ENCODE data around the gene HSP90AB1. TPM values are rescaled to one million over a fixed set of nuclear protein-coding genes. Genes with fewer than 3 reads are reported as not detected.

HSP90AB1 gene
- polyA plus RNA-seq, 2 of the 4 experiments (the other 2 are of a cell fraction), result 1,136 to 1,155 TPM

DNA sequence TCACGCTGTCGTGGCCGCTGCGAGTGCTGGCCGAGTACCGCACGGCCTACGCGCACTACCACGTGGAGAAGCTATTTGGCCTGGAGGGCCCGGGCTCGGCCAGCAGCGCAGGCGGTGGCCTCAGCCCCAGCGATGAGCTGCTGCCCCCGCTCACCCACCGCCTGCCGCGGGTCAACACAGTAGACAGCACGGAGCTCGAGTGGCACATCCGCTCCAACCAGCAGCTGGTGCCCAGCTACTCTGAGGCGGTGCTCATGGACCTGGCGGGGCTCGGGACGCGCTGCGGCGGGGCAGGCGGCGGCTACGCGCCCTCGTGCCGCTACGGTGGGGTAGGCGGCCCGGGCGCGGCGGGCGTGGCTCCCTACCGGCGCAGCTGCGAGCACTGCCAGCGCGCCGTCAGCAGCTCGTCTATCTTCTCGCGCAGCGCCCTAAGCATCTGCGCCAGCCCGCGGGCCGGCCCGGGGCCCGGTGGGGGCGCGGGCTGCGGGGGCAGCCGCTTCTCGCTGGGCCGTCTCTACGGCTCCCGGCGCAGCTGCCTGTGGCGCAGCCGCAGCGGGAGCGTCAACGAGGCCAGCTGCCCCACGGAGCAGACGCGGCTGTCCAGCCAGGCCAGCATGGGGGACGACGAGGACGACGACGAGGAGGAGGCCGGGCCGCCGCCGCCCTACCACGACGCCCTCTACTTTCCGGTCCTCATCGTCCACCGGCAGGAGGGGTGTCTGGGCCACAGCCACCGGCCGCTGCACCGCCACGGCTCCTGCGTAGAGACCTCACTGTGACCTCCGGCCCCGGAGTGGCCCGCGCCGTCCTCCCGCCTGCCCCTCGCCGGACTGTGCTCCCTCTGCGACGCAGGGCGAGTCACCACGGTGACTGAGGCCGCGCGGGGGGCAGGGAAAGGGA, 29.1 kb downstream of the HSP90AB1 start:
- Histone ChIP-seq H3K4me1 (no peaks in the 10 kb centered on the region), H3K9me3 (no peaks in the 10 kb centered on the region), H3K27ac (no peak overlapping the region), H3K4me3 (no peak overlapping the region), H3K4me2 (peak overlapping the region; percentile 19; the same call in 1 of the 3 replicates)
- POLR2A ChIA-PET, result no interaction called here
- ATAC-seq (no peak), FAIRE-seq (no peak), DNase-seq (ENCODE audit: low read depth in 1 of 2, low spot score in 1 of 2) (no peak)
- CTCF ChIA-PET, result interaction anchor here (0.6 to 5.0 kb wide), 5 partner anchors 8 to 63 kb away, joined by 3 to 29 read pairs (median 3); no protein-coding TSS in a partner anchor
- 95% methylated on average over 13 of the region's 109 CpGs for WGBS (ENCODE audit: missing lambda C conversion rate)
- TF ChIP-seq CBX8 (IDR thresholded peaks at IDR 0.05), result no peak
- TF ChIP-seq HEYL (CRISPR knock-in tag; IDR thresholded peaks at IDR 0.05), result no peak
- TF ChIP-seq HDAC2 (IDR thresholded peaks at IDR 0.05), result no peak
- no peak for TF ChIP-seq TP53 (CRISPR knock-in tag; IDR thresholded peaks at IDR 0.05)
- TF ChIP-seq MAFK (IDR thresholded peaks at IDR 0.05; ENCODE audit: partially characterized antibody), result no peak
- TF ChIP-seq HOXA7 (CRISPR knock-in tag; IDR thresholded peaks at IDR 0.05), result no peak
- TF ChIP-seq, protein P1, sequence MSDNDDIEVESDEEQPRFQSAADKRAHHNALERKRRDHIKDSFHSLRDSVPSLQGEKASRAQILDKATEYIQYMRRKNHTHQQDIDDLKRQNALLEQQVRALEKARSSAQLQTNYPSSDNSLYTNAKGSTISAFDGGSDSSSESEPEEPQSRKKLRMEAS (IDR thresholded peaks at IDR 0.05), result no peak
- TF ChIP-seq HOXB13 (CRISPR knock-in tag; IDR thresholded peaks at IDR 0.05; ENCODE audit: low read depth), result no peak
- no peak for TF ChIP-seq MAZ (IDR thresholded peaks at IDR 0.05; ENCODE audit: borderline replicate concordance, low read depth, low read length)
- TF ChIP-seq KDM1A (IDR thresholded peaks at IDR 0.05; ENCODE audit: low read depth), result no peak
- no peak for TF ChIP-seq MYC (IDR thresholded peaks at IDR 0.05; ENCODE audit: borderline replicate concordance, low read length)
- no peak for TF ChIP-seq RARB (CRISPR knock-in tag; IDR thresholded peaks at IDR 0.05)
- TF ChIP-seq POLR2AphosphoS2 (conservative IDR thresholded peaks at IDR 0.05; ENCODE audit: low read length), result no peak
- no peak for TF ChIP-seq PHF8 (IDR thresholded peaks at IDR 0.05; ENCODE audit: borderline replicate concordance, low read depth)

DNA sequence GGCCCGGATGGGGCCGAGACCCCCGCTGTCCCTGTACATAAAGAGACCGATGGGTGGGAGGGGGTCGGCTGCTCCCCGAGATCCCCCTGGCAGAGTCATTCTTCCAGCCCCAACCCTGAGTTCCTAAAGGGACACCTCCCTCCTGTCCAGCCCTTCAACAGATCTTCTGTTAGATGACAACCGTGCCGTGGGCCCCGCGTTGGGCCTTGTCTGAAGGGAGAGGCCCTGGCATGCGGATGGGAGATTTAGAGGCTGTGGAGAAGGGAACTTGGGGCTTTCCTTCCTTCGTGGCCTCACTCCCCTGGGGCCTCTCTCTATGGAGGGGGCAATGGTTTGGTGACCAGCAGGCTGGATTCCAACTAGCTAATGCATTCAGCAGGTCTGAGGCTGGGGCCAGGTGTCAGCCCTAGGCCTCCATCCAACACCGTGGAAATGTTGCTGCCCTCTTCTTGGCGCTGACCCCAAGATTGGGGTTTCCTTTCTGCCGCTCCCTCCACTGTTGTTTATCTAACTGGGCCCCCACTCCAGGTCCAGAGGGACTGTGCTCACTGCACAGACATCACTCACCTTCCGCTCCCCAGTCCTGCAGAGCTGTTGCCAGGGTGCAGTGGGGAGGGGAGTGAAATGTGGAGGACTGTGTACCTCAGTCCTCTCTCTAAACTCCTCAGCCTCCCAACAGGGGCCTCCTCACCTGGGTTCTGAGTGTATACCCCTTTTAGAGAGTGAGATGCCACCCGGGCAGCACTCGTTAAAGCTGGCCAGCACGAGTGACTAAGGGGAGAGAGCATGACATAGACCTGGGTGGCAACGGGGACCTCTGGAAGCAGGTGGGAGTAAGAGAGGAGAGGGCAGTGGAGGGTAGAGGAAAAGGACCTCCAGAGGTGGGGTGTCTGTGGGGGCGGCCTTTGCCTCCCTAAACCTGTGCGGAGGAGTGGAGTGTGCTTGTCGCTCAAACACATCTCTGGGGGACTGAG, 30.1 kb downstream of the HSP90AB1 start:
- ChIA-PET POLR2A (no interaction called here), CTCF (interaction anchor here (0.6 to 5.0 kb wide), 4 partner anchors 9 to 61 kb away, joined by 3 to 29 read pairs (median 7); no protein-coding TSS in a partner anchor)
- Histone ChIP-seq H3K4me3 (no peak overlapping the region), H3K9me3 (no peaks in the 10 kb centered on the region), H3K4me2 (no peak overlapping the region), H3K27ac (no peak overlapping the region), H3K4me1 (no peaks in the 10 kb centered on the region)
- 75% methylated on average over 23 of the region's 23 CpGs for WGBS (ENCODE audit: missing lambda C conversion rate)
- TF ChIP-seq CHD2 (IDR thresholded peaks at IDR 0.05; ENCODE audit: low read length, partially characterized antibody) (no peak), SMC3 (IDR thresholded peaks at IDR 0.05) (no peak), KDM1A (IDR thresholded peaks at IDR 0.05; ENCODE audit: low read depth) (no peak), NFE2L2 (conservative IDR thresholded peaks at IDR 0.05; ENCODE audit: low read length) (no peak), CBX2 (IDR thresholded peaks at IDR 0.05; ENCODE audit: borderline replicate concordance, low read depth) (no peak), ZNF302 (CRISPR knock-in tag; IDR thresholded peaks at IDR 0.05) (no peak), JUNB (IDR thresholded peaks at IDR 0.05) (no peak), FOSL2 (IDR thresholded peaks at IDR 0.05) (no peak), FOSL2 (CRISPR knock-in tag; IDR thresholded peaks at IDR 0.05) (no peak), CHD4 (IDR thresholded peaks at IDR 0.05; ENCODE audit: borderline replicate concordance) (no peak), MAFK (IDR thresholded peaks at IDR 0.05; ENCODE audit: partially characterized antibody) (no peak), NR3C1 (IDR thresholded peaks at IDR 0.05) (no peak), NPAS2 (CRISPR knock-in tag; IDR thresholded peaks at IDR 0.05; ENCODE audit: borderline replicate concordance) (no peak), TFCP2L1 (CRISPR knock-in tag; IDR thresholded peaks at IDR 0.05) (no peak)
- TF ChIP-seq, protein P1 (IDR thresholded peaks at IDR 0.05), result no peak
- TF ChIP-seq, protein P2, sequence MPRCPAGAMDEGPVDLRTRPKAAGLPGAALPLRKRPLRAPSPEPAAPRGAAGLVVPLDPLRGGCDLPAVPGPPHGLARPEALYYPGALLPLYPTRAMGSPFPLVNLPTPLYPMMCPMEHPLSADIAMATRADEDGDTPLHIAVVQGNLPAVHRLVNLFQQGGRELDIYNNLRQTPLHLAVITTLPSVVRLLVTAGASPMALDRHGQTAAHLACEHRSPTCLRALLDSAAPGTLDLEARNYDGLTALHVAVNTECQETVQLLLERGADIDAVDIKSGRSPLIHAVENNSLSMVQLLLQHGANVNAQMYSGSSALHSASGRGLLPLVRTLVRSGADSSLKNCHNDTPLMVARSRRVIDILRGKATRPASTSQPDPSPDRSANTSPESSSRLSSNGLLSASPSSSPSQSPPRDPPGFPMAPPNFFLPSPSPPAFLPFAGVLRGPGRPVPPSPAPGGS (IDR thresholded peaks at IDR 0.05), result no peak
- ATAC-seq (no peak), FAIRE-seq (no peak), DNase-seq (ENCODE audit: low read depth in 1 of 2, low spot score in 1 of 2) (no peak)

Data from A549 (cell line).